Measurements from ENCODE around the gene AGPAT4. TPM values are rescaled to one million over a fixed set of nuclear protein-coding genes. Genes with fewer than 3 reads are reported as not detected.

The AGPAT4 gene
- total and polyA plus RNA-seq, 2 of the 13 experiments (the other 11 are each of a cell fraction or from before 2014, with no cell fraction given) = 0.07 to 0.13 TPM

- TF ChIP-seq HNF1A (IDR thresholded peaks at IDR 0.05; ENCODE audit: low read depth) (no peak), HNF1A (CRISPR knock-in tag; IDR thresholded peaks at IDR 0.05; ENCODE audit: borderline replicate concordance) (no peak), SALL1 (CRISPR knock-in tag; IDR thresholded peaks at IDR 0.05) (no peak), E2F1 (CRISPR knock-in tag; IDR thresholded peaks at IDR 0.05) (no peak), TEF (CRISPR knock-in tag; IDR thresholded peaks at IDR 0.05) (no peak), ZNF510 (CRISPR knock-in tag; IDR thresholded peaks at IDR 0.05; ENCODE audit: low read depth) (no peak), HOXA7 (CRISPR knock-in tag; IDR thresholded peaks at IDR 0.05) (no peak)
Observed at GRCh38 chr6:161191007-161191406, 82.9 kb downstream of the AGPAT4 start (continued).

- in situ Hi-C loops (cut with HindIII; ENCODE audit: extremely low pct_ligation_motif_present, low pct_unique_long_range_greater_than_20kb) = no loop called here
- CTCF ChIA-PET (ENCODE audit: low intra/inter-chr PET ratio, low total read pairs) = no interaction called here
- BruUV-seq (replicated peaks) = no TSS peak
- TF ChIP-seq POLR2A (IDR thresholded peaks at IDR 0.05; ENCODE audit: insufficient read depth in 1 of 2, low read depth in 2 of 2, low read length in 2 of 2) (no peak), KMT2B (CRISPR knock-in tag; IDR thresholded peaks at IDR 0.05) (no peak), GFI1 (CRISPR knock-in tag; IDR thresholded peaks at IDR 0.05; ENCODE audit: borderline replicate concordance) (no peak), ZNF329 (CRISPR knock-in tag; IDR thresholded peaks at IDR 0.05; ENCODE audit: low read depth) (no peak), ZNF326 (CRISPR knock-in tag; IDR thresholded peaks at IDR 0.05; ENCODE audit: borderline replicate concordance) (no peak), GTF2F1 (IDR thresholded peaks at IDR 0.05; ENCODE audit: low read length) (no peak), ZKSCAN5 (CRISPR knock-in tag; IDR thresholded peaks at IDR 0.05) (no peak), RFX3 (CRISPR knock-in tag; IDR thresholded peaks at IDR 0.05) (no peak), ZBTB2 (CRISPR knock-in tag; IDR thresholded peaks at IDR 0.05; ENCODE audit: low read depth) (no peak), ZEB1 (IDR thresholded peaks at IDR 0.05; ENCODE audit: insufficient replicate concordance, low read depth) (no peak)
Observed at GRCh38 chr6:161189891-161190290, 84.0 kb downstream of the AGPAT4 start.

More at GRCh38 chr6:161189891-161190290, 84.0 kb downstream of the AGPAT4 start:
- H4K20me1 ChIP-seq (ENCODE audit: insufficient read depth, low read length) = no peaks in the 10 kb centered on the region
- FAIRE-seq (no peak), ATAC-seq (no peak), DNase-seq (ENCODE audit: low spot score) (no peak)
- no peaks in the 10 kb centered on the region for H3K27me3 ChIP-seq (ENCODE audit: control insufficient read depth in 1 of 2, insufficient read depth in 2 of 2, low read length in 2 of 2)
- H2AFZ ChIP-seq (ENCODE audit: low read length) = no peak overlapping the region
- no peaks in the 10 kb centered on the region for H3K36me3 ChIP-seq (replicated peaks in 1 of 2; ENCODE audit: control insufficient read depth in 1 of 2, insufficient read depth in 2 of 2, low read length in 2 of 2)
- no peaks in the 10 kb centered on the region for H3K79me2 ChIP-seq (ENCODE audit: insufficient read depth, low read length)
- POLR2A ChIA-PET = no interaction called here
- 23% methylated on average over 4 of the region's 4 CpGs for WGBS (ENCODE audit: low lambda C conversion rate)
- intact Hi-C loops (cut with micrococcal nuclease; ENCODE audit: unreplicated experiment) = no loop called here
- H3K27ac ChIP-seq (ENCODE audit: extremely low read length, insufficient read depth, low read length) = no peak overlapping the region
- no peaks in the 10 kb centered on the region for H3K4me1 ChIP-seq (ENCODE audit: insufficient read depth, low read length)
- peaks cover 8% of the 10 kb centered on the region; the same call in 1 of the 2 replicates for H3K9me3 ChIP-seq (ENCODE audit: low read length)
- no peak overlapping the region for H3K9ac ChIP-seq (ENCODE audit: insufficient read depth, low read depth, low read length)
- no peak overlapping the region for H3K4me3 ChIP-seq (replicated peaks in 1 of 3; ENCODE audit: insufficient read depth in 1 of 3, low read depth in 2 of 3, low read length in 3 of 3)
- H3K4me2 ChIP-seq (ENCODE audit: low read depth, low read length) = no peak overlapping the region

Data from HepG2 (cell line).